WTC11 (cell line): Measurements from ENCODE around the gene MPZL3. TPM values are rescaled to one million over a fixed set of nuclear protein-coding genes. Genes with fewer than 3 reads are reported as not detected.
"Not testable (repeated sequence)": the region's sequence is repeated elsewhere in the genome, so short reads cannot be mapped to it uniquely, and the experiment has no call there.

Source experiments
- ATAC-seq: fragments of 200-7000 bp; cut with Tn5 transposase; 2 replicates; pipeline ENCODE4 v1.10.0; 2021; ENCODE audit warnings: mild to moderate bottlenecking, moderate library complexity
- CTCF ChIA-PET: fragments of 300-600 bp; sonication (Branson Sonifier 250); formaldehyde crosslinking; loops from one replicate; lab custom pipeline; 2021; ENCODE audit warnings: antibody characterized with exemption; lab: Charles Lee
- POLR2A ChIA-PET: fragments of 350-600 bp; sonication (Branson Sonifier 250); formaldehyde crosslinking; loops from one replicate; lab custom pipeline; 2021; ENCODE audit warnings: antibody characterized with exemption; lab: Charles Lee
- DNase-seq: peaks from one replicate; pipeline ENCODE4 v3.0.0; 2021; ENCODE audit warnings: low spot score
- H3K27ac Mint-ChIP-seq: 2 replicates; pipeline ENCODE4 v1.8.0; 2021; ENCODE audit warnings: mixed read lengths
- H3K27me3 Mint-ChIP-seq: 2 replicates; pipeline ENCODE4 v1.8.0; 2021; ENCODE audit warnings: low read depth, mild to moderate bottlenecking, moderate library complexity, mixed read lengths
- H3K36me3 Mint-ChIP-seq: 2 replicates; pipeline ENCODE4 v1.8.0; 2021; ENCODE audit warnings: mixed read lengths
- H3K4me1 Mint-ChIP-seq: 2 replicates; pipeline ENCODE4 v1.8.0; 2022; ENCODE audit warnings: mixed read lengths
- H3K4me3 Mint-ChIP-seq: 2 replicates; pipeline ENCODE4 v1.8.0; 2021; ENCODE audit warnings: mild to moderate bottlenecking, moderate library complexity, mixed read lengths
- H3K9me3 Mint-ChIP-seq: 2 replicates; pipeline ENCODE4 v1.8.0; 2021; ENCODE audit warnings: mixed read lengths
- CTCF ChIP-seq: fragments of 200-600 bp; IDR thresholded peaks from 2 replicates; pipeline ENCODE4 v1.8.0; 2022; ENCODE audit warnings: antibody characterized with exemption
- ESRRA ChIP-seq: sonication (generic); formaldehyde crosslinking; IDR thresholded peaks from 2 replicates; pipeline ENCODE4 v1.8.1; 2022; ENCODE audit warnings: mild to moderate bottlenecking, missing genetic modification reagents, borderline replicate concordance
- GABPB1 ChIP-seq: sonication (generic); formaldehyde crosslinking; IDR thresholded peaks from 2 replicates; pipeline ENCODE4 v1.8.1; 2023; ENCODE audit warnings: mild to moderate bottlenecking, missing genetic modification reagents
- JUN ChIP-seq: sonication (generic); formaldehyde crosslinking; IDR thresholded peaks from 2 replicates; pipeline ENCODE4 v1.8.0; 2023; ENCODE audit warnings: mild to moderate bottlenecking, missing genetic modification reagents
- NR2C2 ChIP-seq: sonication (generic); formaldehyde crosslinking; IDR thresholded peaks from 2 replicates; pipeline ENCODE4 v1.8.0; 2022; ENCODE audit warnings: mild to moderate bottlenecking, missing genetic modification reagents
- RORB ChIP-seq: fragments of 250-450 bp; sonication (Bioruptor Pico); IDR thresholded peaks from 2 replicates; pipeline ENCODE4 v1.9.0; 2021; ENCODE audit warnings: mild to moderate bottlenecking
- SMAD4 ChIP-seq: sonication (generic); formaldehyde crosslinking; IDR thresholded peaks from 2 replicates; pipeline ENCODE4 v1.8.0; 2022; ENCODE audit warnings: mild to moderate bottlenecking, missing genetic modification reagents
- STAT6 ChIP-seq: sonication (generic); formaldehyde crosslinking; conservative IDR thresholded peaks from 2 replicates; pipeline ENCODE4 v1.8.1; 2023; ENCODE audit warnings: mild to moderate bottlenecking, low read depth, missing genetic modification reagents, moderate library complexity
- ZNF121 ChIP-seq: sonication (generic); formaldehyde crosslinking; IDR thresholded peaks from 2 replicates; pipeline ENCODE4 v1.8.0; 2023; ENCODE audit warnings: missing genetic modification reagents
- ZNF423 ChIP-seq: fragments of 250-450 bp; sonication (Bioruptor Pico); IDR thresholded peaks from 2 replicates; pipeline ENCODE4 v2.1.2; 2022; ENCODE audit warnings: mild to moderate bottlenecking, moderate library complexity
- total RNA-seq: library from RNA; stranded (reverse); gene quantifications from 3 replicates; pipeline ENCODE4 v1.2.3, GENCODE V29; 2021
- TF ChIP-seq, protein P1 (sequence below): sonication (generic); formaldehyde crosslinking; IDR thresholded peaks from 2 replicates; pipeline ENCODE4 v1.8.1; 2022; ENCODE audit warnings: mild to moderate bottlenecking, missing genetic modification reagents, moderate library complexity, borderline replicate concordance
- TF ChIP-seq, protein P2 (sequence below): sonication (generic); formaldehyde crosslinking; IDR thresholded peaks from 2 replicates; pipeline ENCODE4 v1.8.0; 2022; ENCODE audit warnings: mild to moderate bottlenecking, missing genetic modification reagents
- TF ChIP-seq, protein P3 (sequence below): sonication (generic); formaldehyde crosslinking; IDR thresholded peaks from 2 replicates; pipeline ENCODE4 v1.8.0; 2022; ENCODE audit warnings: mild to moderate bottlenecking, missing genetic modification reagents
- TF ChIP-seq, protein P4 (sequence below): sonication (generic); formaldehyde crosslinking; IDR thresholded peaks from 2 replicates; pipeline ENCODE4 v1.8.1; 2022; ENCODE audit warnings: missing genetic modification reagents, borderline replicate concordance

MPZL3 gene
- total RNA-seq, 1 experiment from 2014 or later: 2.1 TPM

- H3K27ac Mint-ChIP-seq: no peak overlapping the region
- no peak for DNase-seq
- CTCF ChIA-PET: interaction anchor here (1.2 to 1.7 kb wide), 3 partner anchors 13 to 111 kb away, joined by 5 to 8 read pairs (median 7); no protein-coding TSS in a partner anchor
- peaks cover 15% of the 10 kb centered on the region for H3K4me1 Mint-ChIP-seq
- TF ChIP-seq RORB (CRISPR knock-in tag) (no peak), CTCF (no peak), STAT6 (CRISPR knock-in tag) (no peak), NR2C2 (CRISPR knock-in tag) (no peak), JUN (CRISPR knock-in tag) (no peak), GABPB1 (CRISPR knock-in tag) (no peak), SMAD4 (CRISPR knock-in tag) (no peak)
- TF ChIP-seq, protein P1, sequence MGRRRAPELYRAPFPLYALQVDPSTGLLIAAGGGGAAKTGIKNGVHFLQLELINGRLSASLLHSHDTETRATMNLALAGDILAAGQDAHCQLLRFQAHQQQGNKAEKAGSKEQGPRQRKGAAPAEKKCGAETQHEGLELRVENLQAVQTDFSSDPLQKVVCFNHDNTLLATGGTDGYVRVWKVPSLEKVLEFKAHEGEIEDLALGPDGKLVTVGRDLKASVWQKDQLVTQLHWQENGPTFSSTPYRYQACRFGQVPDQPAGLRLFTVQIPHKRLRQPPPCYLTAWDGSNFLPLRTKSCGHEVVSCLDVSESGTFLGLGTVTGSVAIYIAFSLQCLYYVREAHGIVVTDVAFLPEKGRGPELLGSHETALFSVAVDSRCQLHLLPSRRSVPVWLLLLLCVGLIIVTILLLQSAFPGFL: no peak
- TF ChIP-seq, all 79 proteins: peak for 0
- H3K4me3 Mint-ChIP-seq: no peak overlapping the region
- peaks cover 1% of the 10 kb centered on the region; the same call in 1 of the 2 replicates for H3K9me3 Mint-ChIP-seq
- ATAC-seq: no peak
- POLR2A ChIA-PET: no interaction called here
- H3K36me3 Mint-ChIP-seq: no peaks in the 10 kb centered on the region
- H3K27me3 Mint-ChIP-seq: peaks cover 7% of the 10 kb centered on the region
Measured at GRCh38 chr11:118184784-118185579, 67.2 kb downstream of the MPZL3 start.

DNA sequence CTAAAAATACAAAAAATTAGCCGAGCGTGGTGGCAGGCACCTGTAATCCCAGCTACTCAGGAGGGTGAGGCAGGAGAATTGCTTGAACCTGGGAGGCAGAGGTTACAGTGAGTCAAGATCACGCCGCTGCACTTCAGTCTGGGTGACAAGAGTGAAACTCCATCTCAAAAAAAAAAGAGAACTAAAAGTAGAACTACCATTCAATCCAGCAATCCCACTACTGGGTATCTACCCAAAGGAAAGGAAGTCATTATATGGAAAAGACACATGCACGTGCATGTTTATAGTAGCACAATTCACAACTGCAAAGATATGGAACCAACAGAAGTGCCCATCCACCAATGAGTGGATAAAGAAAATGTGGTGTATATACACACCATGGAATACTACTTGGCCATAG is 68.5 kb downstream of the MPZL3 start:
- H3K9me3 Mint-ChIP-seq, H3K4me3 Mint-ChIP-seq: not testable (repeated sequence)

DNA sequence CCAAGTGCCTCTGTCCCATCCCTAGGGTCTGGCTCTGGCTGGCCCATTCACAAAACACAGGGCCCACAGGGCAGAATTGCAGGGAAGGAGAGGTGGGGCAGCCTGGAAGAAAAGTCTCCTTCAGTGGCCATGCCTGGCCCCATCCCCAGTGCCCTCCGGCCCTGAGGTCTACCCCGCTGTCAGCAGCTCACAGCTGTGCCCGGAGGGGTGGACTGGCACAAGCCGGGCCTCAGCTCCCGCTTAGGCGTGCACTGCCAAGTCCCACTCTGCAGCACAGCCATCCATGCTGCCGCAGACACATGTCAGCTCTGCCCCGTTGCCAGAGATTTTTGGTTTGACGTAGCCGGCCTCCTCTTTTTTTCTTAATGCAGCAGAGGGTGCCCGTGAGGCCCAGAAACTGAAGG is 71.9 kb downstream of the MPZL3 start:
- no peaks in the 10 kb centered on the region; the same call in 1 of the 2 replicates for H3K9me3 Mint-ChIP-seq
- no peaks in the 10 kb centered on the region for H3K36me3 Mint-ChIP-seq
- ATAC-seq (peak; percentile 85), DNase-seq (peak; percentile 64)
- ChIA-PET POLR2A (interaction anchor here (0.7 kb wide), 1 partner anchor 9 kb away, joined by 3 read pairs; no protein-coding TSS in a partner anchor), CTCF (interaction anchor here (0.6 to 3.6 kb wide), 11 partner anchors 9 to 127 kb away, joined by 3 to 77 read pairs (median 4); partner anchors contain the start of gene MPZL2)
- H3K27ac Mint-ChIP-seq: no peak overlapping the region
- H3K27me3 Mint-ChIP-seq: peaks cover 15% of the 10 kb centered on the region
- H3K4me3 Mint-ChIP-seq: peak overlapping the region; percentile 50
- TF ChIP-seq, protein P2, sequence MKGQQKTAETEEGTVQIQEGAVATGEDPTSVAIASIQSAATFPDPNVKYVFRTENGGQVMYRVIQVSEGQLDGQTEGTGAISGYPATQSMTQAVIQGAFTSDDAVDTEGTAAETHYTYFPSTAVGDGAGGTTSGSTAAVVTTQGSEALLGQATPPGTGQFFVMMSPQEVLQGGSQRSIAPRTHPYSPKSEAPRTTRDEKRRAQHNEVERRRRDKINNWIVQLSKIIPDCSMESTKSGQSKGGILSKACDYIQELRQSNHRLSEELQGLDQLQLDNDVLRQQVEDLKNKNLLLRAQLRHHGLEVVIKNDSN (CRISPR knock-in tag): no peak
- TF ChIP-seq, protein P3, sequence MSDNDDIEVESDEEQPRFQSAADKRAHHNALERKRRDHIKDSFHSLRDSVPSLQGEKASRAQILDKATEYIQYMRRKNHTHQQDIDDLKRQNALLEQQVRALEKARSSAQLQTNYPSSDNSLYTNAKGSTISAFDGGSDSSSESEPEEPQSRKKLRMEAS (CRISPR knock-in tag): peak; percentile 67
- peak; percentile 98 for TF ChIP-seq ZNF121
- H3K4me1 Mint-ChIP-seq: peaks cover 33% of the 10 kb centered on the region

More for the DNA sequence above, 68.5 kb downstream of the MPZL3 start:
- H3K4me1 Mint-ChIP-seq: peaks cover 21% of the 10 kb centered on the region
- CTCF ChIA-PET, H3K27me3 Mint-ChIP-seq, DNase-seq, H3K36me3 Mint-ChIP-seq, POLR2A ChIA-PET, H3K27ac Mint-ChIP-seq, ATAC-seq: not testable (repeated sequence)

DNA sequence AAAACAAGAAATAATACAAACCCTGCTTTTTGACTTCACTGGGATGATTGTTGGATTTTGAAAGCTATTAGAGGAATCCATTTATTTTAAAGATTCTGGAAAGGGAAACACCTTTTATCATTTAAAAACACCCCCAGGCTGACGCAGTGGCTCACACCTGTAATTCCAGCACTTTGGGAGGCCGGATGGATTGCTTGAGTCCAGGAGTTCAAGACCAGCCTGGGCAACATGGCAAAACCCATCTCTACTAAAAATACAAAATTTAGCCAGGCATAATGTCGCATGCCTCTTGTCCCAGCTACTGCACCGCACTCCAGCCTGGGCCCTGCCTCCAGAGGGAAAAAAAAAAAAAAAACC is 75.4 kb downstream of the MPZL3 start:
- Mint-ChIP-seq H3K36me3 (no peaks in the 10 kb centered on the region), H3K9me3 (no peaks in the 10 kb centered on the region), H3K27me3 (peaks cover 47% of the 10 kb centered on the region), H3K4me1 (peaks cover 45% of the 10 kb centered on the region), H3K4me3 (peak overlapping the region; percentile 81), H3K27ac (no peak overlapping the region)
- ChIA-PET CTCF (no interaction called here), POLR2A (no interaction called here)
- DNase-seq (no peak), ATAC-seq (no peak)
- TF ChIP-seq ZNF423 (CRISPR knock-in tag): no peak
- TF ChIP-seq, protein P4, sequence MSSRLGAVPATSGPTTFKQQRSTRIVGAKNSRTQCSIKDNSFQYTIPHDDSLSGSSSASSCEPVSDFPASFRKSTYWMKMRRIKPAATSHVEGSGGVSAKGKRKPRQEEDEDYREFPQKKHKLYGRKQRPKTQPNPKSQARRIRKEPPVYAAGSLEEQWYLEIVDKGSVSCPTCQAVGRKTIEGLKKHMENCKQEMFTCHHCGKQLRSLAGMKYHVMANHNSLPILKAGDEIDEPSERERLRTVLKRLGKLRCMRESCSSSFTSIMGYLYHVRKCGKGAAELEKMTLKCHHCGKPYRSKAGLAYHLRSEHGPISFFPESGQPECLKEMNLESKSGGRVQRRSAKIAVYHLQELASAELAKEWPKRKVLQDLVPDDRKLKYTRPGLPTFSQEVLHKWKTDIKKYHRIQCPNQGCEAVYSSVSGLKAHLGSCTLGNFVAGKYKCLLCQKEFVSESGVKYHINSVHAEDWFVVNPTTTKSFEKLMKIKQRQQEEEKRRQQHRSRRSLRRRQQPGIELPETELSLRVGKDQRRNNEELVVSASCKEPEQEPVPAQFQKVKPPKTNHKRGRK: no peak
- TF ChIP-seq ESRRA (CRISPR knock-in tag): no peak
